IPS-NIHi11 (cell line): ENCODE data around the gene PTDSS2.
A peak's percentile ranks its signal among the peaks of the same experiment; 100 is the strongest.

Source experiments
- DNase-seq: peaks from one replicate; pipeline ENCODE4 v3.0.0; 2012; ENCODE audit warnings: mixed read lengths, low spot score

PTDSS2 gene

GRCh38 chr11:532986-533585, 83.0 kb downstream of the PTDSS2 start:
- DNase-seq, result no peak

DNA sequence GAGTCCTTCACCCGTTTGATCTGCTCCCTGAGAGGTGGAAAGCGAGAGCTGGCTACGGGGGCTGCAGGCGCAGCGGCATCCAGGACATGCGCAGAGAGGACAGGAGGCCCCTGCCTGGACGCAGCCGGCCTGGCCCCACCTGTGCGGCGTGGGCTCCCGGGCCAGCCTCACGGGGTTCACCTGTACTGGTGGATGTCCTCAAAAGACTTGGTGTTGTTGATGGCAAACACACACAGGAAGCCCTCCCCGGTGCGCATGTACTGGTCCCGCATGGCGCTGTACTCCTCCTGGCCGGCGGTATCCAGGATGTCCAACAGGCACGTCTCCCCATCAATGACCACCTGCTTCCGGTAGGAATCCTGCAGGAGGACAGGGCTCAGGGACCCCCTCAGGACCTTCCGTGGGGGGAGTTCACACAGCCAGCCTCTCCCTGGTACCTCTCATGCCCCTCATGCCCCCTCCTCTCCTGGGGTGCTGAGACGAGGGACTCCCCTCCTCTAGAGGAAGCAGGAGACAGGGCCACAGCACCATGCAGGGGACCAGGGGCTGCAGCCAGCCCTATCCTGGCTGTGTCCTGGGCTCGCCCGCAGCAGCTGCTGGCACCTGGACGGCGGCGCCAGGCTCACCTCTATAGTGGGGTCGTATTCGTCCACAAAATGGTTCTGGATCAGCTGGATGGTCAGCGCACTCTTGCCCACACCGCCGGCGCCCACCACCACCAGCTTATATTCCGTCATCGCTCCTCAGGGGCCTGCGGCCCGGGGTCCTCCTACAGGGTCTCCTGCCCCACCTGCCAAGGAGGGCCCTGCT, 83.7 kb downstream of the PTDSS2 start:
- no peak for DNase-seq

GRCh38 chr11:534396-535209, 84.5 kb downstream of the PTDSS2 start:
- DNase-seq, result peak; percentile 57

- DNase-seq, result no peak
Measured at GRCh38 chr11:535210-535518, 85.1 kb downstream of the PTDSS2 start.

GRCh38 chr11:535519-536454, 85.7 kb downstream of the PTDSS2 start, which contains the start of gene HRAS:
HRAS (minus strand) TSS chr11:535576.
- peak; percentile 100 for DNase-seq

DNA sequence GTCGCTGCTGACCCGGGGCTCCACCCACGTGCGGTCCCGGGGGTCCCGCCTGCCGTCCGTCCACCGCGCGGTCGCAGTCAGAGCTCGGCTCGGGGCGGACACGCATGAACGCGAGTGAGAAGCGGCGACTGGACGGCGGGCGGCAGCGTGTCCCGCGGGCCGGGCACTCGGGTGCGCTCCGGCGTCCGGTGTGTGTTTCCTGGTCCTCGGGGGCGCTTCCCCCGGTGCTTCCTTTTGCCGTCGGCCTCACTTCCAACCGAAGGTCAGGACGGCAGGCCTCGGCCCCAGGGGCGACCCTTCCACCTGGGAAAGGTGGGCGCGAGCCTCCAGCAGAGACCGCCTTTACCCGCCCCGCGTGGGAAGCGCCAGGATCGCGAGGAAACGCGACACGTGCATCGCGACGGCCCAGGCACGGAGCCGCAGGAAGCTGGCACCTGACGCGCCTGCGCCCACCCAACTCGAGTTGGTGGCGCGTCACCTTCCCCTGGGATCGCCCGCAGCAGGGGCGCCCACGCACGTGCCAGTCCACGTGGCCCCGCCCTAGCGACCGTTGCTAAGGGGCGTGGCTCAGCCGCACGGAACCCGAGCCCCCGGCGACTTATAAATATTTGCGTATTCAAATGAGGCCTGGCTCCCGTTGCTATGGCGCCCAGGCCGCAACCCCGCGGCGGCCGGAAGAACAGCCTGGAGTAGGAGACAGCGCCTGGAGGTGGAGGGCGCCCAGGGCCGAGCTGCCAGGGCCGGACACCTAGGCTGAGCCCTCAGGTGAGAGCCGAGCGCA, 87.0 kb downstream of the PTDSS2 start, which contains the start of gene LRRC56:
Gene LRRC56 (plus strand): TSS at position 687 of the 781 bp plus-strand sequence. CDS start 3,158 bp downstream, outside the sequence.
- peak; percentile 99 for DNase-seq

GRCh38 chr11:537622-538430, 87.7 kb downstream of the PTDSS2 start:
- no peak for DNase-seq

DNA sequence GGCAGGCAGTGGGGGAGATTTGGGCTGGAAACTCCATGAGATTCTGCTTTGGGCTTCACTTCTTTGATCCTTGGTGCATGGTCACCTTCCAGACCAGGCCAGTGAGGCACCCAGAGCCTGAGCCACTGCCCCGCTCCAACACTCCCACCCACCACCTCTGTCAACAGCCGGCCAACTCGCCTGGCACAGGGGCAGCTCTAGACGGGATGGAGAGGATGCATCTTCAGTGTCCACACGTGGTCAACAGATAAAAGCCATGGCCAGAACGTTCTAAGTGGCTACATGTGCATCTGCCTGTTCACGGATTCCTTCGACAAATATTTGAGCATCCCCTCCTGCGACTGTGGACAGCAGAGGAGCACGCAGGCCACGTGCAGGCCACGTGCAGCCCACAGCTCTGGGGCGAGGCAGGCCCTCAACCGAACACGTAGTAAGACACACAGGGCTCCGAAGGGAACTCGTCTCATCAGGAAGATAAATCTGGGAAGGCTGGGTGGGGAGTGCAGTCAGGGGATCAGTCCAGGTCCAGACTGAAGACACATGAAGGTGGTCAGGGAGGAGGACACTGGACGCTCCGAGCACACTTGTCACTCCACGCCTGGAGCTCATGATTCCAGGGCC, 88.5 kb downstream of the PTDSS2 start:
- no peak for DNase-seq

DNA sequence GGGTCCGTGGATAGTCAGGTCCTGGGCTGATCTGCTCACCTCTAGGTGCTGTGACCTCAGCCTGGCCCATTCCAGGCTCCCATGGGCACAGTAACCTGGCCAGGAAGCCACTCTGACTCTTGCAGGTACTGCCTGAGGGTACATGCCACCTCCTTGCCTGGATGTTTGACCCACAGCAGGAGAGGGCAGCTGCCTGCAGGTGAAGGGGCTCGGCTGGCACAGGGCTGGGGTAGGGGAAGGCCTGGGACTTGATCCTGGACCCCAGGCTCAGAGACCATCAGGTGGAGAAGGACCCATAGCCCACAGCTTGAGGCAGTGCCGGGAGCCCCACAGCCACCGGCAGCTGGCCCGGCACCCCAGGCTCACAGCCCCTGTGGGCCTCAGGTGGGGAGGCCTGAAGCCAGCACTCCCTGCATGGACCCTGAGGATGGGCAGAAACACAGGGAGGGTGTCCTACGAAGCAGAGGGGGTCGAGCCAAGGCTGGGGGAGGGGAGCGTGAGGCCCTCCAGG, 89.9 kb downstream of the PTDSS2 start:
- DNase-seq, result no peak
